GM19468 (cell line): ENCODE results near the gene NCOR1.
"Not testable (repeated sequence)": the region's sequence is repeated elsewhere in the genome, so short reads cannot be mapped to it uniquely, and the experiment has no call there.

Source experiments
- ATAC-seq: cut with Tn5 transposase; IDR thresholded peaks from one replicate; pipeline ENCODE4 v1.9.1; 2021; ENCODE audit warnings: mild to moderate bottlenecking, moderate library complexity, moderate number of reproducible peaks; ENCODE audit not compliant: unreplicated experiment; ENCODE audit errors: extremely low read depth

NCOR1 gene

GRCh38 chr17:16106161-16106891 lies 109.0 kb downstream of the NCOR1 start:
- ATAC-seq, result no peak

GRCh38 chr17:16104189-16104588 lies 111.1 kb downstream of the NCOR1 start:
- ATAC-seq, result no peak

DNA sequence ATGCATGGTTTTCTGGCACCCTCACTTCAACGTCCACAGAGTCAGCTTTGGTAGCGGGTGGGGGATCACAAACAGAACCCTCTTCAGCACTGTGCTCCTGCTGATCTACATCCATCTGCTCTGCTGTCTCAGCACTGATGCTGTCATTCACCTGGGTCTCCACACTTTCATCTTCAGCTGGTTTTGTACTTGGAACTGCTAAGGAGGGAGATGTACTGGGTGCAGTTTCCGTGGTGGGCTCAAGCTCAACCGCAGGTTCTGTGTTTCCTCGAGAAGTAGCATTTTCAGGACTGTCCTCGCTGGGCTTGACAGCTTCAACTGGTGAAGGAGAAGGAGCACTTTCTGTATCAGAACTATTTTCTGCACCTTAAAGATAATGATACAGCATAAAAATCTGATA lies 113.9 kb downstream of the NCOR1 start:
- ATAC-seq, result no peak

DNA sequence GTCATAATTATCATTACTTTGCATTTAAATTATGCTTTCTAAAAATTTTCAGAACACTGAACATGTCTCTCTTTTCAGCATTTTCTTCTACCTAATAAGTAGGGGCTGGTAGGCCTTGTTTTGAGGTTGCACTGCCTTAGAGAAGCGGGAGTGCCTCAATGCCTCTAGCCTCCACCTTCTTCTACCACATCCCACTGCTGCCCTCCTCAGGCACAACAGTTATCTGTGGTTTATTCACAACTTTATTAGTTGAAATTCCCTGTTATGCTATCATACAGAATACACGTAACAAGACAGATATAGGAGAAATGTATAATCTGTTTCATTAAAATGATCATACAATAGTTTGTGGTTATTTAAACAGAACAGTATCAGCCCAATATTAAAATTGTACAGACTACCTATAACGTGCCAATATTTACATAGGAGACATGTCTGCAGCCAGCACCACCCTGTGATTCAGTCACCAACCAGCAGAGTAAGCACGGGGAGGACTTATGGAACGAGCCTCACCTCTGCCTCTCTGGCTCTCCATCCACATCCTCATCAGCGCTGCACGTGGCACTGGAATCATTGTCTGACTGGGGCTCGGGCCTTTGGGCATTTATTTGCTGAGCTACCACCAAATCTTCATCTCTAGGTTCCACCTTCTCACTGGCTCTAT lies 114.5 kb downstream of the NCOR1 start:
- no peak for ATAC-seq

GRCh38 chr17:16091773-16092172 lies 123.6 kb downstream of the NCOR1 start:
- no peak for ATAC-seq

GRCh38 chr17:16086957-16087356 lies 128.4 kb downstream of the NCOR1 start:
- no peak for ATAC-seq

- no peak for ATAC-seq
These were observed 130.2 kb downstream of the NCOR1 start for GRCh38 chr17:16085066-16085699.

- ATAC-seq, result no peak
These were observed 132.1 kb downstream of the NCOR1 start for GRCh38 chr17:16083223-16083622.

DNA sequence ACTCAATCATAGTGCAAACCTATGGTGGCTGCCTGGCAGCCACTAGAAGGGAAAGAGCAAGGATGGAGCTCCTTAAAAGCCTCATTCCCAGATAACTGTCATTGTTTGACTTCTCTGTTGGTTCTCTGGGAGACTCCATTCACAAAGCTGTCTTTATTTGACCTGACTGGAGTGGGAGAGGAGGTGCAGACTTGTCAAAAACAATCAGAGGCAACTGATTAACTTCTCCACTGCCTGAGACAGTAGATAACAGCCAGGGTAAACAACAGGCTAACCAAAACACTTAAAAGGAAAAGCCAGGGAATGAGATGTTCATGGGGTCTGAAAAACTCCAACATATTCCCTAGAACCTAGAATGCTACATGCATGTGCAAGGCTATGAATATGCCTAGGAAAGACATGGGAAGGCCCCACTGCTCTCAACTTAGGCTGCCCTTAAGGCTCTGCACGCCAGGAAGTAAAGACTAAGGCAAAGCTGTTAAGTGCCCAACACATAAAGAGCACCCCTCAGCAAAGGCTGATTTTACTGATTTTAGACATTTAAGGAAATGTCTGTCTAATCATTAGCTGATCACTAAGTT lies 133.7 kb downstream of the NCOR1 start:
- no peak for ATAC-seq

DNA sequence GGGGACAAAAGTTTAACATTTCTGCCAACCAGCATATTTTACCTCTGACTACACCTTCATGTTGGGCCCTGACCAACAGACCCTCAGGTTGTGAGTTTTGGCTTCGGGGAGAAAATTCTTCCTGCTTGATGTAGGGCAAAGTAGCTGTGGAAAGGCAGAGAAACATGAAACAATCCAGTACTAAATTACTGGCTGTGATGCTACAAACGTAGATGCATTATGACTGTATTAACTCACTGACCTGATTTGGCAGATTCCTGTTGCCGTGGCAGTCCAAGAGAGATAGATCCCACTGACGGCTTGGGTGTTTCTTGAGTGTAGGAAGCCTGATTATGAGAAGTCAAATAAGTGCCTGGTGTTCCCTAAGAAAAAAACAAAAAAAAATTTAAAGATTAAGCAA lies 135.0 kb downstream of the NCOR1 start:
- no peak for ATAC-seq

DNA sequence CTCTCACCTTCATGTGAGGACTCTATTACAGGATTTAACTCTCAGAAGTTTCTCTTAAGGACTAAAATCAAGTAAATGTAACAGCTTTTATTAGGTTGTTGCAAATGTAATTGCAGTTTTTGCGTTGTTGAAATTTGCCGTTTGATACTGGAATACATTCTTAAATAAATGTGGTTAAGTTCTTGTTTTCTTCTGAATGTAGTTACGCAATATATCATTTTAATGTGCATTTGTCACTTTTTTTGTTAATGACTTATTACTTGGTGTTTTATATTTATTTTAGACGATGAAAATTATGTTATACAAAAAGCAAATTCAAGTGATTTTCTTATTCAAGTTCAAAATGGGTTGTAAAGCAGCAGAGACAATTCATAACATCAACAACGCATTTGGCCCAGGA lies 139.4 kb downstream of the NCOR1 start:
- ATAC-seq, result no peak

DNA sequence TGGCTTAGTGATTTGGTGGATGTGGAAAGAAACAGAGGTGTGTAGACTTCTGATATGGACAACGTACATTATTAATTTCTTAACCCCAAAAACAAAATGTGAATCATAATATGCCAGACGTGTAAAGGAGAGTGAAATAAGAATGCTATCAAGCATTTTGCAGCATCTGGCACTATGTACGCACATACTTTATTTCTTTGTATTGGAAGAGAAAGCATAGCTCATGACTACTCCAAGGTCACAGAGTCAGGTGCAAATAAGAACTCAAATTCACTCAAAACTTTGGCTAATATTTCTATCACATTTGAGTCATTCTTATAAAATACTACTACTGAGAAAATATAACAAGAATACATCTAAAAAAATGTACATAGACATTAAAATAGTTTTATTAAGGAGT lies 140.9 kb downstream of the NCOR1 start:
- ATAC-seq, result no peak

DNA sequence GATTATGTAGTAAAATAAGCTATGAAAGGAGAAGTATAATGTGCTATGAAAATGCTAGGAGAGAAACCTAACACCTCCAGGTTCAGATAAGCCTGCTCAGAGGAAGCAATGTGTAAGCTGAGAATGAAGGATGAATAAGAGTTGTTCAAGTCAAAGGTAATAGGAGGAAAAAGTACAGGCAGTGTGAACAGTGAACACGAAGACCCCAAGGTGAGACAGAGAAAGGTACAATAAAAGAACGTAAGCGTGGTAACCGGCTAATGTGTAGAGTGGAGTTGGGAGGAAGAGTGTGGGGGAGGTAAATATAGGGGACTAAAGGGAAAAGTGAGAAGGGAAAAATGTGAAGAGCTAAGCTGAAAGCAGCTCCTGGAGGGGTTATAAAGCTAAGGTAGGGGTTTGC lies 141.5 kb downstream of the NCOR1 start:
- no peak for ATAC-seq

GRCh38 chr17:16072031-16072430 lies 143.3 kb downstream of the NCOR1 start:
- no peak for ATAC-seq

DNA sequence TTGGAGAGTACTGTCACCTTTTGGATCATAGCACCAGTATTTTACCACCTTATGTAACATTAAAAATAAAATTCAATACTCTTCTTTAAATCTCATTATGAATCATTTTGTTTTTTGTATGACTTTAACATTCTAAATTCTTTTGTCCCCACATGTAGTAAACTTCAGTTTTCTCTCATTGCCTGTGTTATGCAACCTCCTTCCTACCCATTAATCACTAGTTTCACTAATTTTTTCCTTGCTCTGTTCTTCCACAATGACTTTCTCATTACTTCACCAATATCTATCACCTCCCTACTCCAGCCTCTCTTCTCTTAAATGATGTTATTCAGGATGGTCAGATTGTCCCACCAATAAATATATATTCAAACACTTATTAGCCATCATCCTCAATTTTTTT lies 147.0 kb downstream of the NCOR1 start:
- ATAC-seq, result no peak

GRCh38 chr17:16066125-16066524 lies 149.2 kb downstream of the NCOR1 start:
- no peak for ATAC-seq

DNA sequence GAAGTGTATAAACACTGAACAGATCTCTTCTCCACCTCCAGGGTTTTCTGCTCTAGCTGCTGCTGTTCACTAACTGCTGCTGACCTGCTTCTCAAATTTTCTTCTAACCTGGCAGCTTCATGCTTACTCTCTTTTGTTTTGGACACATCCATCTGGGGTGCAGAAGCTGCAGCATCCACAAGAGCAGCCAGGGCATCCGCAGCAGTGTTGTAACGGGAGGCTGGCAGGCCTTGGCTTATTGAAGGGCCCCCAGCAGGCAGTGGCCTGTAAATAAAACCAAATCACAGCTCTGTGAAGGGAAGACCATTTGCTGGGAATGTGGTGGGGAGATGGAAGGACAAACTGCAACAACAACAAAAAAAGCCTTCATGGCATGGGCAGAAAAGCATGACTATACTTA lies 153.7 kb downstream of the NCOR1 start:
- no peak for ATAC-seq

- not testable (repeated sequence) for ATAC-seq
These were observed 160.2 kb downstream of the NCOR1 start for GRCh38 chr17:16055139-16055538.

DNA sequence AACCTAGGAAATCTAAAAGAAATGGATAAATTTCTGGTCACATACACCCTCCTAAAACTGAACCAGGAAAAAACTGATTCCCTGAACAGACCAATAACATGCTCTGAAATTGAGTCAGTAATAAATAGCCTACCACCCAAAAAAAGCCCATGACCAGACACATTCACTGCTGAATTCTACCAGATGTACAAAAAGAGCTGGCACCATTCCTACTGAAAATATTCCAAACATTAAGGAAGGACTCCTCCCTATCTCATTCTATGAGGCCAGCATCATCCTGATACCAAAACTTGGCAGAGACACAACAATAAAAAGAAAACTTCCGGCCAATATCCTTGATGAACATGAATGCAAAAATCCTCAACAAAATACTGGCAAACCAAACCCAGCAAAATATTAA lies 162.8 kb downstream of the NCOR1 start:
- ATAC-seq, result no peak

DNA sequence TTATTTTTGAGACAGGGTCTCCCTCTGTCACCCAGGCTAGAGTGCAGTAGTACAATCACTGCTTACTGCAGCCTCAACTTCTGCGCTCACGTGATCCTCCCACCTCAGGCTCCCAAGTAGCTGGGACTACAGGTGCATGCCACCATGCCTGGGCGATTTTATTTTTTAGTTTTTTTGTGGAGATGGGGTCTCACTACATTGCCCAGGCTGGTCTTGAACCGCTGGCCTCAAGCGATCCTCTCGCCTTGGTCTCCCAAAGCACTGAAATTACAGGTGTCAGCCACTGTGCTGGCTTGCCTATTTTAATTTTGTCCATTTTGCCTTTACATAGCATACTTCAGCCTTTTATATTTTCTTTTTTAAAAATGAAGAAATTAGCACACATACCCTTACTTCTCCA lies 164.5 kb downstream of the NCOR1 start:
- no peak for ATAC-seq

DNA sequence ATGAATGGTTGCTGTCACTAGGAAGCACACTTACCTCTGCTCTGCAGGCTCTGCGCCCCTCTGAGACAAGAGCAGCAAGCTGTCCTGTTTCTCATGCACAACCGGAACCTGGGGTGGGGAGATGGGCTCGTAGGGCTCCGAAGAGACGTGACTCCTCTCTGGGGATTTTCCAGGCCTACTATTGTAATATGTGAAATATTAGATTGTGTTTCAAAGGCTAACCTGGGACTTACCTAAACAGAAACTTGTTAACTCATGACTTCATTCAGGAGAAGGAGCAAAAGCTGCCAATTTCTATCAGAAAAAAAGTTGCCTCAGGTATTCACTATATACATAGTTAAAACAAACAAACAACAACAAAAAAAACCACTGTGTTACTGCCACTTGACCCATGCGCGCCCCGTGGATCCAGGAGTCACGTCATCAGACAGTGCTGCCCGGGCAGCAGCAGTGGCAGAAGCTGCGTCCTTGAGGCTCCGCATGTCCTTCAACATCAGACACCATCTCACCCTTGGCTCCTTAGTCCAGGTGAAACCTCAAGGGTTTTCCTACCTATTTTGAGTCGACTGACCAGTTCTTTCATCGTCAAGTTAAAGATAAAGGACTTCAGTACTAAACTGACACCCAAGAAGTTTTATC lies 166.4 kb downstream of the NCOR1 start:
- no peak for ATAC-seq
